A673 (cell line): ENCODE results near the gene PHIP.

Experiments used
- EZH2 ChIP-seq: fragments of 200-600 bp; sonication (generic); IDR thresholded peaks from 2 replicates; pipeline ENCODE4 v1.6.1; 2017; ENCODE audit warnings: borderline replicate concordance, low read depth, mild to moderate bottlenecking, mixed read lengths, antibody characterized with exemption, low read length; ENCODE audit not compliant: poor library complexity, severe bottlenecking
- TF ChIP-seq, protein P1 (sequence below): fragments of 300-800, 200-600 bp; sonication (generic); conservative IDR thresholded peaks from 2 replicates; pipeline ENCODE4 v1.5.1; 2017; ENCODE audit warnings: low read depth, mild to moderate bottlenecking, antibody characterized with exemption, low read length, moderate library complexity, mixed read lengths

GRCh38 chr6:78935553-78935952, 142.5 kb downstream of the PHIP start:
- TF ChIP-seq, protein P1, sequence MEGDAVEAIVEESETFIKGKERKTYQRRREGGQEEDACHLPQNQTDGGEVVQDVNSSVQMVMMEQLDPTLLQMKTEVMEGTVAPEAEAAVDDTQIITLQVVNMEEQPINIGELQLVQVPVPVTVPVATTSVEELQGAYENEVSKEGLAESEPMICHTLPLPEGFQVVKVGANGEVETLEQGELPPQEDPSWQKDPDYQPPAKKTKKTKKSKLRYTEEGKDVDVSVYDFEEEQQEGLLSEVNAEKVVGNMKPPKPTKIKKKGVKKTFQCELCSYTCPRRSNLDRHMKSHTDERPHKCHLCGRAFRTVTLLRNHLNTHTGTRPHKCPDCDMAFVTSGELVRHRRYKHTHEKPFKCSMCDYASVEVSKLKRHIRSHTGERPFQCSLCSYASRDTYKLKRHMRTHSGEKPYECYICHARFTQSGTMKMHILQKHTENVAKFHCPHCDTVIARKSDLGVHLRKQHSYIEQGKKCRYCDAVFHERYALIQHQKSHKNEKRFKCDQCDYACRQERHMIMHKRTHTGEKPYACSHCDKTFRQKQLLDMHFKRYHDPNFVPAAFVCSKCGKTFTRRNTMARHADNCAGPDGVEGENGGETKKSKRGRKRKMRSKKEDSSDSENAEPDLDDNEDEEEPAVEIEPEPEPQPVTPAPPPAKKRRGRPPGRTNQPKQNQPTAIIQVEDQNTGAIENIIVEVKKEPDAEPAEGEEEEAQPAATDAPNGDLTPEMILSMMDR, result no peak
- no peak for TF ChIP-seq EZH2
